H9 (cell line): Measurements from ENCODE around the gene TBC1D10B. TPM values are rescaled to one million over a fixed set of nuclear protein-coding genes. Genes with fewer than 3 reads are reported as not detected.
"Not testable (repeated sequence)": the region's sequence is repeated elsewhere in the genome, so short reads cannot be mapped to it uniquely, and the experiment has no call there.

Experiments used
- DNase-seq: peaks from one replicate; pipeline ENCODE4 v3.0.0-alpha.2; 2017
- H2AFZ ChIP-seq: one replicate; pipeline ENCODE4 v1.6.1; 2013; ENCODE audit warnings: mild to moderate bottlenecking, low read length, control low read depth, moderate library complexity
- H2AK5ac ChIP-seq: 2 replicates; pipeline ENCODE4 v1.6.1; 2013; ENCODE audit warnings: low read length, control low read depth, mixed read lengths; ENCODE audit not compliant: insufficient read length
- H2BK120ac ChIP-seq: one replicate; pipeline ENCODE4 v1.6.1; 2013; ENCODE audit warnings: low read depth, mild to moderate bottlenecking, low read length, control low read depth, inconsistent platforms; ENCODE audit not compliant: poor library complexity, severe bottlenecking
- H2BK12ac ChIP-seq: 2 replicates; pipeline ENCODE4 v1.6.1; 2013; ENCODE audit warnings: low read length, control low read depth, mixed read lengths, low read depth; ENCODE audit not compliant: insufficient read length
- H2BK15ac ChIP-seq: 2 replicates; pipeline ENCODE4 v1.6.1; 2013; ENCODE audit warnings: low read depth, low read length, control low read depth
- H2BK20ac ChIP-seq: one replicate; pipeline ENCODE4 v1.6.1; 2013; ENCODE audit warnings: low read depth, mild to moderate bottlenecking, low read length, control low read depth, inconsistent platforms; ENCODE audit not compliant: poor library complexity, severe bottlenecking
- H2BK5ac ChIP-seq: 2 replicates; pipeline ENCODE4 v1.6.1; 2013; ENCODE audit warnings: low read length, control low read depth, mixed read lengths; ENCODE audit not compliant: insufficient read length
- H3K14ac ChIP-seq: 2 replicates; pipeline ENCODE4 v1.6.1; 2013; ENCODE audit warnings: low read length, control low read depth; ENCODE audit not compliant: insufficient read depth
- H3K18ac ChIP-seq: 2 replicates; pipeline ENCODE4 v1.6.1; 2013; ENCODE audit warnings: low read depth, mild to moderate bottlenecking, mixed read lengths, low read length, control low read depth; ENCODE audit not compliant: insufficient read length
- H3K23ac ChIP-seq: 2 replicates; pipeline ENCODE4 v1.6.1; 2013; ENCODE audit warnings: low read length, control low read depth, mixed read lengths, low read depth; ENCODE audit not compliant: insufficient read length
- H3K23me2 ChIP-seq: 2 replicates; pipeline ENCODE4 v1.6.1; 2013; ENCODE audit warnings: low read depth, mild to moderate bottlenecking, mixed read lengths, low read length, control low read depth; ENCODE audit not compliant: insufficient read length, poor library complexity, severe bottlenecking
- H3K27ac ChIP-seq: 2 replicates; pipeline ENCODE4 v1.5.1; 2013; ENCODE audit warnings: low read length, control low read depth, mixed read lengths, low read depth; ENCODE audit not compliant: insufficient read length
- H3K27me3 ChIP-seq: 2 replicates; pipeline ENCODE4 v1.6.1; 2013; ENCODE audit warnings: low read length, control low read depth, inconsistent platforms; ENCODE audit not compliant: insufficient read depth
- H3K4ac ChIP-seq: 2 replicates; pipeline ENCODE4 v1.6.1; 2013; ENCODE audit warnings: low read depth, mild to moderate bottlenecking, control low read depth, inconsistent platforms, low read length, moderate library complexity
- H3K4me1 ChIP-seq: 2 replicates; pipeline ENCODE4 v1.6.1; 2013; ENCODE audit warnings: low read length, control low read depth, inconsistent platforms; ENCODE audit not compliant: insufficient read depth
- H3K4me2 ChIP-seq: 2 replicates; pipeline ENCODE4 v1.6.1; 2013; ENCODE audit warnings: low read length, control low read depth, mixed read lengths; ENCODE audit not compliant: insufficient read length, insufficient read depth
- H3K56ac ChIP-seq: 2 replicates; pipeline ENCODE4 v1.6.1; 2013; ENCODE audit warnings: low read depth, mild to moderate bottlenecking, mixed read lengths, low read length, control low read depth; ENCODE audit not compliant: insufficient read length
- H3K79me1 ChIP-seq: 2 replicates; pipeline ENCODE4 v1.6.1; 2013; ENCODE audit warnings: low read depth, mild to moderate bottlenecking, moderate library complexity, low read length, control low read depth, inconsistent platforms; ENCODE audit not compliant: insufficient read depth, poor library complexity, severe bottlenecking
- H3K79me2 ChIP-seq: 2 replicates; pipeline ENCODE4 v1.6.1; 2013; ENCODE audit warnings: low read length, control low read depth, inconsistent platforms; ENCODE audit not compliant: insufficient read depth
- H3K9ac ChIP-seq: 2 replicates; pipeline ENCODE4 v1.6.1; 2013; ENCODE audit warnings: low read length, control low read depth, mixed read lengths; ENCODE audit not compliant: insufficient read length; ENCODE audit errors: extremely low read depth
- H3K9me3 ChIP-seq: one replicate; pipeline ENCODE4 v1.6.1; 2013; ENCODE audit warnings: low read depth, low read length, inconsistent platforms; ENCODE audit not compliant: control insufficient read depth
- H3T11ph ChIP-seq: one replicate; pipeline ENCODE4 v1.6.1; 2013; ENCODE audit warnings: mild to moderate bottlenecking, low read length, control low read depth, inconsistent platforms
- H4K20me1 ChIP-seq: one replicate; pipeline ENCODE4 v1.6.1; 2013; ENCODE audit not compliant: control insufficient read depth, insufficient read length, insufficient read depth
- H4K5ac ChIP-seq: 2 replicates; pipeline ENCODE4 v1.6.1; 2013; ENCODE audit warnings: low read depth, mild to moderate bottlenecking, mixed read lengths, low read length, control low read depth; ENCODE audit not compliant: insufficient read length
- H4K8ac ChIP-seq: replicated peaks from 2 replicates; pipeline ENCODE4 v1.6.1; 2013; ENCODE audit warnings: low read length, control low read depth, mixed read lengths, low read depth; ENCODE audit not compliant: insufficient read length
- H4K91ac ChIP-seq: 2 replicates; pipeline ENCODE4 v1.6.1; 2013; ENCODE audit warnings: low read depth, mild to moderate bottlenecking, moderate library complexity, mixed read lengths, low read length, control low read depth; ENCODE audit not compliant: insufficient read length
- H3K27ac Mint-ChIP-seq, 3 experiments: 2 replicates in 2 of 3; 3 replicates in 1 of 3; pipeline ENCODE4 v1.8.0; 2020 to 2021; ENCODE audit warnings: mixed read lengths in 3 of 3, mild to moderate bottlenecking in 1 of 3, moderate library complexity in 1 of 3
- H3K27me3 Mint-ChIP-seq: 2 replicates; pipeline ENCODE4 v1.8.0; 2021; ENCODE audit warnings: low read depth, mild to moderate bottlenecking, moderate library complexity, mixed read lengths
- H3K36me3 Mint-ChIP-seq, 3 experiments: 2 replicates in 2 of 3; 3 replicates in 1 of 3; pipeline ENCODE4 v1.8.0; 2020 to 2021; ENCODE audit warnings: low read depth in 3 of 3, mixed read lengths in 3 of 3; ENCODE audit not compliant: insufficient read depth in 1 of 3
- H3K4me1 Mint-ChIP-seq, 2 experiments: 2 replicates each; pipeline ENCODE4 v1.8.0; 2020; ENCODE audit warnings: mixed read lengths in 2 of 2
- H3K4me3 Mint-ChIP-seq, 2 experiments: 2 replicates in 1 of 2; 3 replicates in 1 of 2; pipeline ENCODE4 v1.8.0; 2020 to 2021; ENCODE audit warnings: mild to moderate bottlenecking in 2 of 2, mixed read lengths in 2 of 2, moderate library complexity in 1 of 2
- H3K9me3 Mint-ChIP-seq, 2 experiments: 2 replicates in 1 of 2; 3 replicates in 1 of 2; pipeline ENCODE4 v1.8.0; 2020; ENCODE audit warnings: mild to moderate bottlenecking in 2 of 2, mixed read lengths in 2 of 2, moderate library complexity in 1 of 2
- WGBS: extraction: QIAGEN DNeasy Blood & Tissue Kit; methylation state at CpG from one replicate; pipeline ENCODE4 v1.1.7; 2013; ENCODE audit warnings: missing lambda C conversion rate, low lambda C conversion rate, mixed read lengths; ENCODE audit not compliant: insufficient read length; ENCODE audit errors: extremely low coverage; 5-methylcytosine and 5-hydroxymethylcytosine counted together
- total RNA-seq: library from RNA; stranded (reverse); gene quantifications from 2 replicates; pipeline ENCODE4 v1.2.1, GENCODE V29; 2021

The TBC1D10B gene
- total RNA-seq, 1 experiment from 2014 or later, result 25.6 TPM

DNA sequence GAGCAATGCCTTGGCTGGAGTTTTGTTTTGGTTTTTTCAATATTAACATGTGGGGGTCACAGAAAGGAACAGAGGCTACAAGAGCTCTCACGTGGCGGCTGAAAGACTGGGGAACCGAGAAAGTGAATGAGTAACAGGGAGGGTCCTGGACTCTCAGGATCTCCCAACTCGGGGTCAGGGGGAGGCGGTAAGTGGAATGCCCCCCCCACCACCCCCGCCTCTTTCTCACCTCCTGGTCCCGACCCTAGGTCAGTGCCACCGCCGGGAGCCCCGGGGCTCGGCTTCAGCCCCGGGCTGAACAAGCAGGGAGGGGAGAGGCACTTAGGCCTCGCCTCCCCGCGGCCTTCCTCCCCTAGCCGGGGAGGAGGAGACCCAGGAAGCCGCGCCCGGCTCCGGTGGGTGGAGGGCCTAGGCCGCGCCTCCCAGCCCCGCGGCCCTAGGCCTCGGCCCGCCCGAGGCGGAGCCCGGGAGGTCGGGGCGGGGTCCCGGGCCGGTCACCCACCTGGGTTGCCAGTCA, 35.8 kb downstream of the TBC1D10B start:
- H3K79me1 ChIP-seq, H2BK12ac ChIP-seq, H2BK120ac ChIP-seq, H3K79me2 ChIP-seq, H3K18ac ChIP-seq, H3K9me3 ChIP-seq, H2BK20ac ChIP-seq, H3K4me1 ChIP-seq, H3K56ac ChIP-seq, H2AFZ ChIP-seq, H4K91ac ChIP-seq, H2AK5ac ChIP-seq, H3K27me3 Mint-ChIP-seq, H4K20me1 ChIP-seq, H3K27me3 ChIP-seq, H3K4ac ChIP-seq, H3K14ac ChIP-seq, H2BK15ac ChIP-seq, H3K36me3 Mint-ChIP-seq, H4K5ac ChIP-seq, H2BK5ac ChIP-seq, H3K9me3 Mint-ChIP-seq, H3K27ac ChIP-seq, H3K9ac ChIP-seq, H3K23me2 ChIP-seq, H3K23ac ChIP-seq, H4K8ac ChIP-seq, H3T11ph ChIP-seq, H3K4me1 Mint-ChIP-seq: not testable (repeated sequence)
- peak; percentile 79 for DNase-seq
- H3K4me2 ChIP-seq, result peak overlapping the region; percentile 28
- peak overlapping the region; percentile 90 to 98 for H3K4me3 Mint-ChIP-seq
- no CpG with 5 or more reads among the region's 33 CpGs for WGBS
- H3K27ac Mint-ChIP-seq, result peak overlapping the region; percentile 73 to 98 (median 94); a peak in 5 of 7 replicates

DNA sequence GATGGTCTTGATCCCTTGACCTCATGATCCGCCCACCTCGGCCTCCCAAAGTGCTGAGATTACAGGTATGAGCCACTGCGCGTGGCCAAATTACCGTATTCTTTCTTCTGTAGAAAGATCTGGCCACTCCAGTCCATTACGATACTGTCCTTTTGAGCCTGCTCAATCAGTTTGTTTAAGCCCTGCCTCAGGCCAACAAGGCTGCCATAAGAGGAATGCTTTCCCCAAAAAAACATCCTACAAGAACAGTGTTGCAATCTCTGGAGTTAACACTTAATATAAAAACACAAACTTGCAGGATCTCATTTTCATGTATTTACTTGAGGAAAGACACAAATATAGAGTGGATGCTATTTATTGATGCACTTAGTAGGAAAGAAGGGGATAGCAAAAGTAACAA, 46.1 kb downstream of the TBC1D10B start:
- no CpG with 5 or more reads among the region's 6 CpGs for WGBS
- H3K4me2 ChIP-seq, H4K8ac ChIP-seq, H3K4me3 Mint-ChIP-seq, H3K27ac ChIP-seq, H3K4ac ChIP-seq, H2BK20ac ChIP-seq, H3K27me3 ChIP-seq, H3K18ac ChIP-seq, H3K23me2 ChIP-seq, H2AFZ ChIP-seq, H4K91ac ChIP-seq, H3K23ac ChIP-seq, H3K9me3 ChIP-seq, H3K79me1 ChIP-seq, H2AK5ac ChIP-seq, H3K14ac ChIP-seq, H3K9ac ChIP-seq, H3K27ac Mint-ChIP-seq, H3T11ph ChIP-seq, H4K5ac ChIP-seq, H2BK12ac ChIP-seq, H3K4me1 ChIP-seq, H3K27me3 Mint-ChIP-seq, H3K36me3 Mint-ChIP-seq, H2BK120ac ChIP-seq, H3K56ac ChIP-seq, H3K9me3 Mint-ChIP-seq, H2BK5ac ChIP-seq, DNase-seq, H4K20me1 ChIP-seq, H3K4me1 Mint-ChIP-seq, H3K79me2 ChIP-seq, H2BK15ac ChIP-seq: not testable (repeated sequence)
